Right lung (tissue), 5 donors: Measurements from ENCODE around the gene FKBP7. TPM values are rescaled to one million over a fixed set of nuclear protein-coding genes. Genes with fewer than 3 reads are reported as not detected.

Experiments used
- polyA plus RNA-seq, 5 donors: library from polyadenylated mRNA; unstranded; fragments of 120-200 nt; gene quantifications; one replicate each; pipeline versions ENCODE4 v1.2.1 to v1.2.3, GENCODE V29; 2013; ENCODE audit warnings: inconsistent platforms in 1 of 5, low replicate concordance in 1 of 5; ENCODE audit not compliant: insufficient read length in 5 of 5, insufficient read depth in 1 of 5

The FKBP7 gene
- polyA plus RNA-seq, 5 donors, result 61.7 to 85.0 (median 73.2) TPM

Other genes starting within 250 kb of the FKBP7 start
- 10 to 100 TPM; 68.5 to 84.2 (median 75.4) TPM for gene PRKRA, start 27.4 kb downstream of the FKBP7 start, polyA plus RNA-seq
- 10 to 100 TPM in 4 of 5 donors, 1 to 10 TPM in 1; 8.1 to 14.6 (median 12.1) TPM for gene PJVK, start 27.2 kb downstream of the FKBP7 start, polyA plus RNA-seq
- gene PLEKHA3, start 1.9 kb upstream of the FKBP7 start, polyA plus RNA-seq, result 10 to 100 TPM; 23.0 to 32.6 (median 31.0) TPM